ENCODE data around the gene ADGRG2.
A peak's percentile ranks its signal among the peaks of the same experiment; 100 is the strongest.
"Not testable (repeated sequence)": the region's sequence is repeated elsewhere in the genome, so short reads cannot be mapped to it uniquely, and the experiment has no call there.

The ADGRG2 gene

GRCh38 chrX:18995221-18995620, 127.0 kb downstream of the ADGRG2 start:
- DNase-seq: no peak

GRCh38 chrX:18994713-18995112, 127.6 kb downstream of the ADGRG2 start:
- no peak for DNase-seq

DNA sequence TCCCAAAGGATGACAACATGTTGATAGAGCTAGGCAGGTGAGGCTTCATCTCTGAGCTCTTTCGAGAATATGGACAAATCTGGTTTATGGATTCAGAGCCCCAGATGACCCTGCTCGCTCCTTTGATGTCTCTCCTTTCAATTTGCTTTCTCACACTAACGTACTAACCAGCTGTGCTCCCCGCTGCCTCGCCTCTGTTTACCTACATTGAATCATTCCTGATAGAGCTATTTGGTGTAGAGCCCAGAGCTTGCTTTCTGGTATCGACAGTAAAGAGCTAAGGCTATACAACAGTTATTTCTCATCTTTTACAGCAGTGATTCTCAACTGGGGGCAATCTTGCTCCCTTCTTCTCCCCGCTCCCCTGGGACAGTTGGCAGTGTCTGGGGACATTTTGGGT, 129.4 kb downstream of the ADGRG2 start:
- no peak for DNase-seq

- no peak for DNase-seq
Measured at GRCh38 chrX:18985186-18985435, 137.2 kb downstream of the ADGRG2 start.

DNA sequence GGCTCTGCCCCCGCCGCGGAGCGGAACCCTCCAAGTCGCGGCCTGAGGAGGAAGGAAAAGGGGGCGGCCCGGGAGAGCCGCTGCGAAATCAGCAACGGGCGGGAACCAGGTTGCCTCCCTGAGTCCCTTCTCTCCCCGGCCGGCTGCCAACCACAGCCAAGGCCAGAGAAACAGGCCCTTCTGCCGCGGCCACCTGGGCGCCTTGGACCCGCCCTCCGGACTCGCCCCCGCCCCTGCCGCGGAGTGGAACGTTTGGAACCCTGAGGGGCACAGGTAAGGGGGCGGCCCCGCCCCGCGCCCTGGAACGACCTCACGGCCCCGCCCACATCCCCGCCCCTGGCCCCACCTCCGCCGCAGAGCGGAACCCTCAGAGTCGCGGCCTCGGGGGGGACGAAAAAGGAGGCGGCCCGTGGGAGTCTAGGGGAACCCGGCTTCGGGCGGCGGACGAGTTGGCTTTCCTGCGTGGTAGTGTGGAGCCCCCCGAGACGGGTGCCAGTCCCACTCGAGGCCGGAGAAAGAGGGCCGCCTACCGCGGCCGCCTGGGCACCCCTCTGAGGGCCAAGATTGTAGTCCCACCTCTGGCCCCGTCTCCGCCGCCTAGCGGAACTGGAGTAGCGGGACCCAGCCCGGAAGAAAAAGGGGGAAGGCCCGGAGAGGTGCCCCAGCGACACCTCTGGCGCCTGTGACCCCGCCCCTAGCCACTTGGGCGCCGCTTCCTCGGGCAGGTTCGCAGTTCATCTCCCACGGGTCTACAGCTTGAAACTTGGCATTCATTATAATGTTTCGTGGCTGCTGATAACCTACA, 137.7 kb downstream of the ADGRG2 start:
- peak; percentile 45 for DNase-seq

DNA sequence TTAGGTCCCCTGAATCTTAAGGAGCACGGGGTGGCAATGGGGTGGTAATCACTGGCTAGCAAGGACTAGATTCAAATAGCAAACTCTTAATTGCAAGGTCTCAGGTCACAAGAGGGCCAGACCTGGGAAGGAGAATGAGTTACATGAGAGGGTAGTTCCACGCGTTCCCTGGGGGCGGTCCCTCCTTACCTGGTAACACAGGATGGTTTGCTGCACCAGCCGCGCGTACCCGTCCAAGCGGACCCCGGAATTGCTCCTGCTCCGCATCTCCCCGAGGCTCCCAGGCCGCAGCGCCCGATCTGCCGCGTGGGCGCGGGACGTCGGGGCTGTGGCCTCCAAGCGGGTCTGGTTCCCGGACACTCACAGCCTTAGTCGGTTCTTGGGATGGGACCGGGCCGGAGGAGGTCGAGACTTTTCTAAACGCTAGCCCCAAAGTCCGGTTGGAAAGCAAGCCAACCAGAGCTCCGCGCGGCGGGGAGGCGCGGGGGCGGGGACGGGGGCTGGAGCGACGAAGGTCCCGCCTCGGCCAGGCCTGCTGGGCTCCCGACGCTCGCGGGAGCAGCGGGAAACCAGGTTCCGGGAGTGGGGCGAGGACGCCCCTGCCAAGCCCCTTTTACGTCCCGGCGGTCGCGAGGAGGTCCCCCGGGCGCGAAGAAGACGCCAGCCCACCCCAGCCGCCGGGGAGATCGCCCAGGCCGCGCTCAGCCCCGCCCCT, 138.4 kb downstream of the ADGRG2 start, which contains the start of gene PHKA2:
PHKA2 (minus strand) TSS at position 449 of the 715 bp plus-strand sequence; CDS start at position 267, 182 bp downstream.
- no peak for DNase-seq

- no peak for DNase-seq
Measured at GRCh38 chrX:18981124-18981807, 141.0 kb downstream of the ADGRG2 start.

DNA sequence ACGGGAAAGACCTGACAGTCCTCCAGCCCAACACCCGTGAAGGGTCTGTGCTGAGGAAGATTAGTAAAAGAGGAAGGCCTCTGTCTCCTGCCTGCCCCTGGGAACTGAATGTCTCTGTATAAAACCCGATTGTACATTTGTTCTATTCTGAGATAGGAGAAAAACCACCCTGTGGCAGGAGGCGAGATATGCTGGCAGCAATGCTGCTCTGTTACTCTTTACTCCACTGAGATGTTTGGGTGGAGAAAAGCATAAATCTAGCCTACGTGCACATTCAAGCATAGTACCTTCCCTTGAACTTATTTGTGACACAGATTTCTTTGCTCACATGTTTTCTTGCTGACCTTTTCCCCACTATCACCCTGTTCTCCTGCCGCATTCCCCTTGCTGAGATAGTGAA, 142.0 kb downstream of the ADGRG2 start:
- DNase-seq: not testable (repeated sequence)

GRCh38 chrX:18974993-18975392, 147.3 kb downstream of the ADGRG2 start:
- no peak for DNase-seq

GRCh38 chrX:18973527-18974192, 148.6 kb downstream of the ADGRG2 start:
- no peak for DNase-seq

DNA sequence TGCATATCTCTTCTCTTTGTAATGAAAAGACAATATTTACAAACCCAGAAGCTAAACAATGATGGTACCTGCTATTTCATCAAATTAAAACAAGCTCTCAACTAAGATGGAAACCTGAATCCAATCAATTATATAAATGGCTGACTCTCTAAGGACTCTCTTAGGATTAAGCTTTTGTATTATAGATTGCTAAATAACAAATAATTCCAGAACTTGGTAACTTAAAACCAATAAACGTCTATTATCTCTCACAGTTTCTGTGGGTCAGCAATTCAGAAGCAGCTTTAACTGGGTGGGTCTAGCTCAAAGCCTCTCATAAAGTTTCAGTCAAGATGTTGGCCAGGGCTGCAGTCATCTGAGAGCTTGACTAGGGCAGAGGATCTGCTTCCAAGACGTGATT, 150.8 kb downstream of the ADGRG2 start:
- no peak for DNase-seq

- no peak for DNase-seq
Measured at GRCh38 chrX:18970465-18970864, 151.8 kb downstream of the ADGRG2 start.

DNA sequence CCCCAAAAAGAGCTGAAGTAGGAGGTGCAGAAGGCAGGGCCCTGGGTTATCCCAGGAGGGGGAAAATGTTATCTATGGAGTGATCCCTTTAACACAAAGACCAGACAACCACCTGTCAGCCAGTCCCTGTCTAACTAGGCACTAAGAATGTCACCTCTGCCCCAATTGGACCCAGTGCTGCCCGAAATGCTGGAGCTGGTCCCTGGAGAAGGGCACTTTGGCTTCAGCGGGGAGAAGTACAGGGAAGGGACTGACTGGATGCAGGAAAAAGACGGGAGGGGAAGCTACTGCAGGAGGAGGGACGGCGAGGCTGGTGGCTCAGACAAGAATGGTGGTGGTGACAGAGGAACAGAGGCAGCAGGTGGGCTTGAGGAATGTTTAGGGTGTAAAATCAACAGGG, 155.6 kb downstream of the ADGRG2 start:
- no peak for DNase-seq

GRCh38 chrX:18964901-18965300, 157.4 kb downstream of the ADGRG2 start:
- no peak for DNase-seq

GRCh38 chrX:18964026-18964425, 158.2 kb downstream of the ADGRG2 start:
- no peak for DNase-seq

- no peak for DNase-seq
Measured at GRCh38 chrX:18962329-18962728, 159.9 kb downstream of the ADGRG2 start.

DNA sequence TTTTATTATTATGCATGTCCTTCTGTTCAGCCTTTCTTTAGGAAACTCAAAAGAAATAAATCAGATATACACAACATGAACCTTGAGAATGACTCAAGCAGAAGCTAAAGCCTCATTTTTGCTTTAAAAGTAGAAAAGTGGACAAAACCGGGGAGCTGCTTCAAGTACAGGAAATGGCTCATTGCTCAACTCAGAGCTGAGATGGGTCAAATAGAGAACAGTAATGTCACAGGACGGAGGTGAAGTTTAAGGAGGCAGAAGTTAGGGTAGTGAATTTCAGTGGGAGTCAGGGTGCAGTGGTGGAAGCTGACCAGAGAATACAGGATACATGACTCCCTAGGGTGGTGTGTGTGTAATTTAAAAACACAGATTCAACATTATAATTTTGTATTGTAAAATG, 160.6 kb downstream of the ADGRG2 start:
- no peak for DNase-seq

- DNase-seq: no peak
Measured at GRCh38 chrX:18956303-18957032, 165.8 kb downstream of the ADGRG2 start.

- no peak for DNase-seq
Measured at GRCh38 chrX:18955676-18956075, 166.6 kb downstream of the ADGRG2 start.

GRCh38 chrX:18951032-18951431, 171.2 kb downstream of the ADGRG2 start:
- DNase-seq: no peak

- no peak for DNase-seq
Measured at GRCh38 chrX:18949944-18950301, 172.3 kb downstream of the ADGRG2 start.

DNA sequence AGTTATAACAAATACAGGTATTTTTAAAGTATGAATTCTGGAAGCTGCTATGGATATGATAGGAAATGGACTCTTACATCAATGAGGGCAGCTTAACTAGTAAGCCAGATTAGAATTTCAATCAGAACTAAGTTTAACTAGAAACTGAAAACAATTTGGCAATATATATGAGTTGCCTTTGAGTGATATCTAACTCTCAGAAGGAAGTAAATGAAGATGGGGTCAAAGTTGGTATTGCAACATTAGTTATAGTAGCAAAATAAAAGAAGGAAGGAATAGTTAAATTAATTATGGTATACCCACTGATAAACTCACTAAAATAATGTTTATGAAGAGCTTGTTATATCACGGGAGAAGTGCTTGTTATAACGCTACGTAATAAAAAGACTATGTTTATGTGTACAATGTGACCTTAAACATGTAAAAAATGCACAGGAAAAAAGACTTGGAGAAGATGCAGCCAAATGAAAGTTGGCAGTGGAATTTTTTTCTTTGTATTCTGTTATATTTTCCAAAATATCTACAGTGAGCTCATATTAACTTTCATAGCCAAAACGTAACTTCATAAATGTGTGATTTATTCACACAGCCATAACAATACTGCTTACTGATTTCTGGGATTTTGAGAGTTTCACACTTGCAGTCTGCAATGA, 172.9 kb downstream of the ADGRG2 start:
- no peak for DNase-seq

All from NCI-H2081 treated with DMSO at 0.1 percent for 48 hours (cell line).